ENCODE results near the gene SNTB2. TPM values are rescaled to one million over a fixed set of nuclear protein-coding genes. Genes with fewer than 3 reads are reported as not detected.
"Not testable (repeated sequence)": the region's sequence is repeated elsewhere in the genome, so short reads cannot be mapped to it uniquely, and the experiment has no call there.

Gene SNTB2
- 100 to 1,000 TPM in 1 of 4 donors, 10 to 100 TPM in 3; 14.5 to 140 (median 28.7) TPM for total RNA-seq

GRCh38 chr16:69186642-69187445, at the start of gene SNTB2:
SNTB2 (plus strand) TSS chr16:69187164; CDS start chr16:69187167, 3 bp downstream.
- Histone ChIP-seq H3K4me3 (peak within 1 kb of the TSS; percentile 76 to 93 (median 82)), H3K36me3 (no peaks in the 10 kb centered on the region), H3K27me3 (no peaks in the 10 kb centered on the region), H3K4me1 (peaks cover 0 to 28% (median 6%) of the 10 kb centered on the region in 4 donors), H3K27ac (peak within 1 kb of the TSS; percentile 96 to 98 (median 97)), H3K9me3 (no peaks in the 10 kb centered on the region)
- no peak for TF ChIP-seq CTCF (IDR thresholded peaks at IDR 0.05)
- TF ChIP-seq POLR2A (IDR thresholded peaks at IDR 0.05), result peak; percentile 86 to 96
- DNase-seq, result peak; percentile 92 to 97 (median 97)

- H3K4me3 ChIP-seq, result no peak overlapping the region
- H3K36me3 ChIP-seq, result peaks cover 0 to 55% (median 0%) of the 10 kb centered on the region in 3 donors
- H3K4me1 ChIP-seq, result peaks cover 0 to 2% (median 0%) of the 10 kb centered on the region in 4 donors
- no peaks in the 10 kb centered on the region for H3K9me3 ChIP-seq
- TF ChIP-seq POLR2A (IDR thresholded peaks at IDR 0.05), result no peak
- no peak for TF ChIP-seq CTCF (IDR thresholded peaks at IDR 0.05)
- no peak overlapping the region for H3K27ac ChIP-seq
- H3K27me3 ChIP-seq, result no peaks in the 10 kb centered on the region
- no peak for DNase-seq
These were observed 48.4 kb upstream of the SNTB2 start for GRCh38 chr16:69138608-69139007.

GRCh38 chr16:69139464-69139863, 47.5 kb upstream of the SNTB2 start:
- not testable (repeated sequence) for H3K4me3 ChIP-seq, DNase-seq, H3K9me3 ChIP-seq, H3K27ac ChIP-seq, H3K27me3 ChIP-seq, H3K4me1 ChIP-seq
- peaks cover 0 to 64% (median 0%) of the 10 kb centered on the region in 3 donors for H3K36me3 ChIP-seq

GRCh38 chr16:69141014-69141413, 46.0 kb upstream of the SNTB2 start:
- no peak overlapping the region for H3K4me3 ChIP-seq
- TF ChIP-seq CTCF (IDR thresholded peaks at IDR 0.05) (no peak), POLR2A (IDR thresholded peaks at IDR 0.05) (no peak)
- H3K36me3 ChIP-seq, result peaks cover 0 to 77% (median 0%) of the 10 kb centered on the region in 3 donors
- H3K27ac ChIP-seq, result no peak overlapping the region
- no peak for DNase-seq
- H3K27me3 ChIP-seq, result no peaks in the 10 kb centered on the region
- H3K9me3 ChIP-seq, result no peaks in the 10 kb centered on the region
- no peaks in the 10 kb centered on the region for H3K4me1 ChIP-seq

GRCh38 chr16:69141936-69142335, 45.0 kb upstream of the SNTB2 start:
- no peak for TF ChIP-seq POLR2A (IDR thresholded peaks at IDR 0.05)
- TF ChIP-seq CTCF (IDR thresholded peaks at IDR 0.05), result no peak
- Histone ChIP-seq H3K36me3 (peaks cover 0 to 80% (median 0%) of the 10 kb centered on the region in 3 donors), H3K9me3 (no peaks in the 10 kb centered on the region), H3K27ac (no peak overlapping the region), H3K4me1 (no peaks in the 10 kb centered on the region), H3K4me3 (no peak overlapping the region), H3K27me3 (no peaks in the 10 kb centered on the region)
- DNase-seq, result no peak

- H3K27me3 ChIP-seq, result no peaks in the 10 kb centered on the region
- TF ChIP-seq CTCF (IDR thresholded peaks at IDR 0.05), result peak in 3 of 6 experiments; percentile 25 to 38 (median 34)
- no peak for TF ChIP-seq POLR2A (IDR thresholded peaks at IDR 0.05)
- no peaks in the 10 kb centered on the region for H3K9me3 ChIP-seq
- H3K36me3 ChIP-seq, result peaks cover 0 to 75% (median 0%) of the 10 kb centered on the region in 3 donors
- no peak overlapping the region for H3K4me3 ChIP-seq
- no peak overlapping the region for H3K27ac ChIP-seq
- H3K4me1 ChIP-seq, result no peaks in the 10 kb centered on the region
- no peak for DNase-seq
These were observed 43.8 kb upstream of the SNTB2 start for GRCh38 chr16:69143116-69143515.
